ENCODE results near the gene EVI2A.
A peak's percentile ranks its signal among the peaks of the same experiment; 100 is the strongest.

The EVI2A gene

GRCh38 chr17:31321481-31321880, at the start of gene EVI2A:
TSS of gene EVI2A (minus strand) at chr17:31321622. CDS start at chr17:31319013, 2,609 bp downstream.
- H3K4me3 ChIP-seq (replicated peaks in 1 of 2; ENCODE audit: low read depth in 2 of 2, low read length in 2 of 2): peak within 1 kb of the TSS in 1 of 2 donors; percentile 26
- peak; percentile 81 to 87 for DNase-seq (ENCODE audit: low read depth in 2 of 2)

GRCh38 chr17:31369266-31369665, 47.8 kb upstream of the EVI2A start:
- no peak for TF ChIP-seq CTCF (IDR thresholded peaks at IDR 0.05; ENCODE audit: low read depth, low read length)
- DNase-seq (ENCODE audit: low read depth in 2 of 2): peak in 1 of 2 donors; percentile 52
- no peak overlapping the region for H3K4me3 ChIP-seq (replicated peaks in 1 of 2; ENCODE audit: low read depth in 2 of 2, low read length in 2 of 2)

More at GRCh38 chr17:31321481-31321880, at the start of gene EVI2A:
- no peak for TF ChIP-seq CTCF (IDR thresholded peaks at IDR 0.05; ENCODE audit: low read depth, low read length)

- no peak for TF ChIP-seq CTCF (IDR thresholded peaks at IDR 0.05; ENCODE audit: low read depth, low read length)
- no peak overlapping the region for H3K4me3 ChIP-seq (replicated peaks in 1 of 2; ENCODE audit: low read depth in 2 of 2, low read length in 2 of 2)
- DNase-seq (ENCODE audit: low read depth in 2 of 2): no peak
These were observed 44.7 kb upstream of the EVI2A start for GRCh38 chr17:31366088-31366487.

- no peak for TF ChIP-seq CTCF (IDR thresholded peaks at IDR 0.05; ENCODE audit: low read depth, low read length)
- no peak overlapping the region for H3K4me3 ChIP-seq (replicated peaks in 1 of 2; ENCODE audit: low read depth in 2 of 2, low read length in 2 of 2)
These were observed 42.6 kb upstream of the EVI2A start for GRCh38 chr17:31364012-31364411.

GRCh38 chr17:31357839-31358394, 36.5 kb upstream of the EVI2A start:
- DNase-seq (ENCODE audit: low read depth in 2 of 2): peak in 1 of 2 donors; percentile 11
- TF ChIP-seq CTCF (IDR thresholded peaks at IDR 0.05; ENCODE audit: low read depth, low read length): no peak
- no peak overlapping the region for H3K4me3 ChIP-seq (replicated peaks in 1 of 2; ENCODE audit: low read depth in 2 of 2, low read length in 2 of 2)

More at GRCh38 chr17:31364012-31364411, 42.6 kb upstream of the EVI2A start:
- no peak for DNase-seq (ENCODE audit: low read depth in 2 of 2)

- DNase-seq (ENCODE audit: low read depth in 2 of 2): no peak
- H3K4me3 ChIP-seq (replicated peaks in 1 of 2; ENCODE audit: low read depth in 2 of 2, low read length in 2 of 2): no peak overlapping the region
- no peak for TF ChIP-seq CTCF (IDR thresholded peaks at IDR 0.05; ENCODE audit: low read depth, low read length)
These were observed 35.7 kb upstream of the EVI2A start for GRCh38 chr17:31357091-31357490.

GRCh38 chr17:31355935-31356334, 34.5 kb upstream of the EVI2A start:
- H3K4me3 ChIP-seq (replicated peaks in 1 of 2; ENCODE audit: low read depth in 2 of 2, low read length in 2 of 2): no peak overlapping the region
- TF ChIP-seq CTCF (IDR thresholded peaks at IDR 0.05; ENCODE audit: low read depth, low read length): no peak
- no peak for DNase-seq (ENCODE audit: low read depth in 2 of 2)

All from cardiac fibroblast (primary cell).